Measurements from ENCODE around the gene TMPRSS9. TPM values are rescaled to one million over a fixed set of nuclear protein-coding genes. Genes with fewer than 3 reads are reported as not detected.

Gene TMPRSS9
- total and polyA plus RNA-seq, 2 of the 13 experiments (the other 11 are each of a cell fraction or from before 2014, with no cell fraction given) = 2.5 to 5.2 TPM

GRCh38 chr19:2315818-2316353, 44.2 kb upstream of the TMPRSS9 start (continued):
- TF ChIP-seq ZNF407 (CRISPR knock-in tag; IDR thresholded peaks at IDR 0.05; ENCODE audit: not compliant biosample characterization) (peak; percentile 52), ZNF44 (CRISPR knock-in tag; IDR thresholded peaks at IDR 0.05) (0 out of 2 replicates have a peak, but pooled peaks have one; percentile 45), TBX2 (CRISPR knock-in tag; IDR thresholded peaks at IDR 0.05; ENCODE audit: borderline replicate concordance) (peak; percentile 48; the same call in 1 of the 2 replicates), ZSCAN29 (CRISPR knock-in tag; conservative IDR thresholded peaks at IDR 0.05) (peak; percentile 80; the same call in 1 of the 2 replicates), BORCS8-MEF2B (CRISPR knock-in tag; IDR thresholded peaks at IDR 0.05) (peak; percentile 74), MEIS2 (CRISPR knock-in tag; IDR thresholded peaks at IDR 0.05) (no peak), TAF1 (CRISPR knock-in tag; IDR thresholded peaks at IDR 0.05) (no peak), ZNF878 (CRISPR knock-in tag; IDR thresholded peaks at IDR 0.05) (no peak), BHLHE40 (IDR thresholded peaks at IDR 0.05; ENCODE audit: low read length) (0 out of 2 replicates have a peak, but pooled peaks have one; percentile 18), REXO4 (CRISPR knock-in tag; IDR thresholded peaks at IDR 0.05; ENCODE audit: borderline replicate concordance) (no peak), MEF2D (CRISPR knock-in tag; IDR thresholded peaks at IDR 0.05) (no peak), FOXA1 (IDR thresholded peaks at IDR 0.05) (no peak), FOXA1 (CRISPR knock-in tag; IDR thresholded peaks at IDR 0.05) (no peak), ATF7-NPFF (CRISPR knock-in tag; IDR thresholded peaks at IDR 0.05; ENCODE audit: low read depth) (no peak), GABPB1 (CRISPR knock-in tag; IDR thresholded peaks at IDR 0.05) (peak; percentile 71), SRY (CRISPR knock-in tag; IDR thresholded peaks at IDR 0.05) (0 out of 2 replicates have a peak, but pooled peaks have one; percentile 45), ZNF260 (CRISPR knock-in tag; IDR thresholded peaks at IDR 0.05; ENCODE audit: borderline replicate concordance, low read depth) (no peak), PRDM10 (CRISPR knock-in tag; IDR thresholded peaks at IDR 0.05; ENCODE audit: low read depth) (0 out of 2 replicates have a peak, but pooled peaks have one; percentile 28), ZMYM2 (CRISPR knock-in tag; IDR thresholded peaks at IDR 0.05) (0 out of 2 replicates have a peak, but pooled peaks have one; percentile 56)
